GM18526 (cell line): ENCODE measurements around the gene ADAM12.

ENCODE experiments used
- POLR2A ChIP-seq: IDR thresholded peaks from 3 replicates; pipeline ENCODE4 v1.6.1; 2011; ENCODE audit not compliant: insufficient read length; ENCODE audit errors: extremely low read depth

ADAM12 gene

DNA sequence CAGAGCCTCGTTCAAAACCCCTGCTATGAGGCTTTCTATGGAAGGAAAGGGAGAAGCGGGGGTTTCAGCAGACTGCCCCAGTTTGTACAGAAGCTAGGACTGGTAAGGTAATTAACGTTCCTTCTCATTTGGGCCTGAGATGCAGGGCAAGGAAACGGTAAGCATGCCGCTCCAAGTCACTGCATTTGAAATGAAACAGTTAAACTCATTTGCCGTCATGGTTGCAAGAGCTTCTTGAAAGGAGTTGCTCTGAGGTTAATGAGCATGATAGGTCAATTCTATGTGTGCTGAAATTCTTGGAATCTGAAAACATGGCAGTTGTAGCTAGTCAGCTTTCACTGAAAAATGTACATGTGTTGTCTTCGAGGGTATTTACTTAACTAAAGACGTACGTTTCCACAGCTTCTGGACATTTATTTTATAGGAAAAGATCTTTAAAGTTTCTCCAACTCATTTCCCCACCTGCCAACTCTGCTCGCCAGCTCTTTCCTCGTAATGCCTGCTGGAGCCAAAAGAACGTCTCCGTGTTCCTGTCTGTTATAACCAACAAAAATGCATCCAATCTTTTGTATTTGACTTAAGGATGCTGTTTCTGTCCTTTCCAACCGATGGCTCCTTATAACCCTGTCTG, 73.3 kb downstream of the ADAM12 start:
- no peak for TF ChIP-seq POLR2A

DNA sequence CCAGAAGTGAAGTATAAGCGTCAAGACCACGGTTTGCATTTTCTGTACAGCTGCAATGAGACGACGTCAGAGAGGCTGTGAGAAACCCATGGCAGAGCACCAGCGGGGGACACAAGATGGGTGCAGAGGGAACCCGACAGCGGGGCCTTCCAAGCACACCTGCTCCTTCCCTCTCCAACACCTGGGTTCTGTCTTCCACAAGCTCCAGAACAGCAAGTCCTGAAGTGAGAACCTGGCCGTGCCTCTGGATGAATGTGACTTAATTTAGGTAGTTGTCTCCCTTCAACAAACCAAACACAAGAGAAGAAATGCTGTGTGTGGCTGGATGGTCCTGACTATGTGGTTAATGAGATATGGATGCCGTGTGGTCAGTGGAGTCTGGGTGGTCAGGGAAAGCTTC, 76.1 kb downstream of the ADAM12 start:
- TF ChIP-seq POLR2A = no peak

DNA sequence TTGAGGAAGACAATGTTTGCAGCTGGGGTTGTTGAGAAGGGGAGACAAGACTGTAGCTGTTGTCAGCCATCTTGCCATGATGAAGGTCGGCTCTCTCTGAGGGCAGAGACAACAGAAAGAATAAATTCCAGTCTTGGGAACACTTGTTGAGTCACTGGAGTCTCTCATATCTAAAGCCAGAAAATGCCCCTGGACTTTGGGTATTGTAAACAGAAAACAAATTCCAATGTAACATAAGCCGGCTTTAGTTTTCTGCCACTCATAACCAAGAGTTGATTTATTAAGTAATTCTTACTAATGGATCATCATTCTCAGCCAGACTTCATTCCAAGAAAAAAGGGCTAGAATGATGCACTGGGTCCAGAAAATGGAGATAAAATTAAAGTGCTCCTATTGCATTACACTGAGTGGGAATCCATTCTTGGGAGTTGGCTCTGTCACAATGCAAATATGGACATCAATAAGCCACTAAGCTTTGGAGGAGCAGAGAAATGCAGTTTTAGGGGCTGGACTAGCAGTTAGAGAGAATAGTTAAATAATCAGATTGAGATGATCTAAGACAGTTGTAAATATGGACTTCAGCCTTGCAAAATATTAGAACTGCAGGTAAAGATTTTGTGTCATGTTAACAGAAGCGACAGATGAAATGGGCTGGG, 78.9 kb downstream of the ADAM12 start:
- no peak for TF ChIP-seq POLR2A

DNA sequence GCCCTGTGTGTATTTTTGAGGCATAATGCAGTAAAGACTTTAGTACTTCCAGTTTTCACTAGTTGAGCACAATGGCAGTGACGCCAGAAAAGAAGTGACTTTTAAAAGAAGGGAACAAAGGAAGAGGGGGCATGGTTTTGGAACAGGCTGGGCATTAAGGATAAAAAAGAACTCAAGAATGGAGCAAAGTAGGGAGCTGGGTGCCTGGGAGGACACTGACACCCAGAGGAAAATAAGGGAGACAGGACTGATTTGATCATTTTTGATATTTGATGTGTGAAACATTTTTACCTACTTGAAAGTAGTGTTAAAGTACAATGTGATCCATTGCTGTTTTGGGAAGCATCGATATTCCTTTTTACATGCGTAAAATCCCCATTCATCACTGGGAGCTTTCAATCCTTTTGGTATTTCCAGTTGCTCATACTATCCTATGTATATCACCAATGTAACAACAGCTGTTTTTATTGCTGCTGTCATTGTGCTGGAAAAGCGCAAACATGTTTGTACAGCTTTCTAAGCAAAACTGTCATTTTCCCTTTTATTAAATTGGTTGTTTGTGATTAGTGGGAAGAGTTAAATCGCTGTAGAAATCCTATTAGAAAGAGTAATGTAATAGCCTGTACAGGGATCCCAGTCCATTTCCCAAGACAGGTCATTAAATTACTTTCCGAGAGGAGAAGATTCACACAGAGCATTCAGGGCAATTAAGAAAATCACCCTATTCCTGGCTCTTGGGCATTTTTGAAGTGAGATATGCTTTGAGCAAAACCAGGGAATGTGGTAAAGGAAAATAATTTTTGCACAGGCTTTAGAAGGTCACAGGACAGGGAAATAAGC, 85.2 kb downstream of the ADAM12 start:
- TF ChIP-seq POLR2A = no peak

DNA sequence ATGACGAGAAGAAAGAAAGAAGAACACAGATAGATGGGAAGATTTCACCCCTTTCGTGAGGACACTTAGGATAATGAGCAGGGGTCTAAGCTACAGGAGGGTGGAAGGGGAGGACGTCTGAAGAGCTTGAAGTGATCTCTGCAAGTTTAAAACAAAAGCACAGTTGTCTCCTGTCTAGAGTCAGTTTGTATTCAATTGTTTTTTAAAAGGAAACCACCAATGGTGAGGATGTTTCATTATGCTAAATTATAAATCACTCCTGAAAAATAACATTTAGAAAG, 85.9 kb downstream of the ADAM12 start:
- TF ChIP-seq POLR2A = no peak

DNA sequence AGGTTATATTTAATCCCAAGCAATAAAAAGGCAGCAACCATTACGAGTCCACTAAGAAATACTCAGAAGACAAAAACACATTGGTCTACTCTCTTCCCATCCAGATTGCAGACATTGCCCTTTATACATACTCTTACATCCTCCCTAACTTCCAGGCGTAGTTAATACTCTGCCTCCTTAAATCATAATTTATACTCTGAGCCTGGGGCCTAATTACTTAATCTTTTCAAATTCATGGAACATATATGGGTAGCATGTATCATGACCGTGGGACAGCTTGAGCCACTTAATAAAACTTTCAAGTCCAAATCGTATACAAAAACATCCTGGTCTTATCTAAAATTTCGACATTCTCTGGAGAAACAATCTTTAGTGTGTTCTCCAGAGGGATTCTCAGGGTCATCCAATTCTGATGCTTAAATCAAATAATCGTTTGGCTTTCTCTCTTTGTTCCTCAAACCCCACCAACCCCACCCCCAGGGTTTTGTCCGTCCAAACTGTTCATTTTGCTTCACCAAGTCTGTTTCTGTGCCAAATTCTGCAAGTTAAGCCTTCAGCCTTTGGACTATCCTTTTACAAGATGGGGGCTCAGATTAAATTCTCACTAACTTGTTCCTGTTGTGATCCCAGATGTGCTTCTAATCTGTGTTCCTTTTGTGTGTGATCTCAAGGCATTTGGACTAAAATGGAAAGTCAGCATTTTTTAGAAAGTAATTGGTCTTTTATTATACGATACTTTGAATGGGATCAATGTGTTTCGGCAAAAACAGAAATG, 86.4 kb downstream of the ADAM12 start:
- TF ChIP-seq POLR2A = no peak

DNA sequence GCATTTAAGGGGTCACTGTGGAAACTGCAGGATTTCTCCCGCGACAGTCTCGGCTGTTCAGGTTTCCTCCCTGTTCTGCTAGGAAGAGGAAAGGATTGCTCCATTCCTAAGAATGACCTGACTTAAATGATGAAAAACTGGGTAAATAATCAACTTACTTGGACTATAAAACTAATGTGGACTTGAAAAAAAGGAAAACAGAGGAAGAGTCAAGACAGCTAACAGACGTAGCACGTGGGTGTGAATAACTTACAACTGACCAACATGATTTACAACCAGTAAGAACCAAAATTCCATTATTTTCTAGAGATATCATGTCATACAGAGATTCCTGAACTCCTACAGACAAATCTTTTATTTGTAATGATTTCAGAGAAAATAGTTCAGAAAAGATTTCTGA, 93.8 kb downstream of the ADAM12 start:
- no peak for TF ChIP-seq POLR2A

DNA sequence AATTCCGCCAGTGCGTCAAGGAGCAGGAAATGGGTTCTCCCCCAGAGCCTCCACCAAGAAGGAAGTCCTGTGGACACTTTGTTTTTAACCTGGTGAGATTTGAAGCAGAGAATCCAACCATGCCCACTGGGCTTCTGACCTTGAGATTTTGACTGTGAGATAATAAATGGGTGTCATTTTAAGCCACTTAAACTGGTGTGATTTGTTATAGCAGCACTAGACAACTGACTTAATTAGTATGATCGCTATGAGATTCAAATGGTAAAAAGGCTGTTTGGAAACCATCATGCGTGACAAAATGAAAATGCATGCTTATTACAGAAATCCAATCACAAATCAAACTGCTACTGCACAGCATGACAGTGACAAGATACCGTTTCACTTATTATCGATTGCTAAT, 98.0 kb downstream of the ADAM12 start:
- TF ChIP-seq POLR2A = no peak

DNA sequence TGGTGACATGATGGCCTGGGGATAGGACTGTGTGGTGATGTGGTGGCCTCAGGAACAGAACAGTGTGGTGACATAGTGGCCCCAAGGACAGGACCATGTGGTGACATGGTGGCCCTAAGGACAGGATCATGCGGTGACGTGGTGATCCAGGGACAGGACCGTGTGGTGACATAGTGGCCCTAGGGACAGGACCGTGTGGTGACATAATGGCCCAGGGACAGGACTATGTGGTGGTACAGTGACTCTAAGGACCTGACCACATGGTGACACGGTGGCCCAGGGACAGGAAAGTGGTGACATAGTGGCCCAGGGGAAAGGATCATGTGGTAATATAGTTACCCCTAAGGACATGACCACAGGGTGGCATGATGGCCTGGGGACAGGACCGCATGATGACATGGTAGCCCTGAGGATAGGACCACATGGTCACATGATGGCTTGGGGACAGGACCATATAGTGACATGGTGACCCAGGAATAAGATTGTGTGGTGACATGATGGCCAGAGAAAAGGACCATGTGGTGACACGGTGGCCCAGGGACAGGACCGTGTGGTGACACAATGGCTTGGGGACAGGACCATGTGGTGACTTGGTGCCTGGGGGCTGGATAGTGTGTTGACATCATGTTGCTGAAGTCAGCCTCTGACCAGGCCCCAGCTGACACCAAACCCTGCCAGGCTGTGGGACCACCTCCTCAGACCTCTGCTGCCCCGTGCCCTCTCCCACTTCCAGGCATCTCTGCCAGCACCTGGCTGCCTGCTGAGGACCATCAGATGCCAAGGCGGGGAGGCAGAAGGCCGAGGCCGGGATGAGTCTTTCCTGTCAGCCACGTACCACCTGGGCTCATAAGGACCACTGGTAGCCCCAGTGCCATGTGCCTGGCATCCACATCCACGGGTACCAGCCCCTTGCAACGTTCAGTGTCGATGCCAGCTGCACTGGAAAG, 99.5 kb downstream of the ADAM12 start:
- TF ChIP-seq POLR2A = no peak

DNA sequence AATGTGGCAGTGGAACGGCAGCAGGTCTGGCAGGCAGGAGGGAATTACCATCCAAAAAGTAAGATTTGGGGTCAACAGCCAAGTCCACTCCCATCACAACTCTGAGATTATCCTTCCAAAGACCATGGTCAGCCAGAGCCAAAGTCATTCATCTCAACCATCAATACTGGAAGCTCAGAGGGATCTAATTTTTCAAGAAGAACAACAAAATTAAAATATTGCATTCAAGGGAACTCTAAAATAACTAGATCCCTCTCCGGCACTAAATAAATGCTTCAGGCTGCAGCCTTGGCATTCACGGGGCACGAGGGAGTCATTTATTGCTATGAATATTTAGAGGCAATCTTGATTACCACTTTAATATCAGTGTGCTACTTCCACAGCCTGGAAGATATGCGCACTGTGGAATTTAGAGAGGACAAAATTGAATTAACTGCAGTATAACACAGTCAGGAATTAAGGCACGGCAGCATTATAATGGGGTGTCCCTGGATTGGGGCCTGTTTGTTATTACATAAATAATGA, 102.0 kb downstream of the ADAM12 start:
- no peak for TF ChIP-seq POLR2A

DNA sequence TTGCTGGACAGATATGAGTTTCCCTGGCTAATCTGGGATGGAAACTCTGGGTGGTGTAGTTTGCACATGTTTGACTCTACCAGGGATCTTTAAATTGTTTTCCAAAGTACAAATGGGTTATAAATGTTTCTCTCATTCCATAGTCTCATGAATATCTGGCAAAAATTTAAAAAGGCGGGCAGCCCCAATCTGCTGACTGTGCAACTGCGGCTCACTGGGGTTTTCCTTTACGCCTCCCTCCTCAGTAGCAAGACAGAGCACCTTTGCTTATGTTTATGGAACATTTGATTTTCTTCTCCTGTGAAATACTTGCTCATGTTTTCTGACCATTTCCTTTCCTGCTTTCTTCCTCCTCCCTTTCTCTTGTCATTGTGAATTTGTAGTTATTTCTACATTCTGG, 105.0 kb downstream of the ADAM12 start:
- no peak for TF ChIP-seq POLR2A

DNA sequence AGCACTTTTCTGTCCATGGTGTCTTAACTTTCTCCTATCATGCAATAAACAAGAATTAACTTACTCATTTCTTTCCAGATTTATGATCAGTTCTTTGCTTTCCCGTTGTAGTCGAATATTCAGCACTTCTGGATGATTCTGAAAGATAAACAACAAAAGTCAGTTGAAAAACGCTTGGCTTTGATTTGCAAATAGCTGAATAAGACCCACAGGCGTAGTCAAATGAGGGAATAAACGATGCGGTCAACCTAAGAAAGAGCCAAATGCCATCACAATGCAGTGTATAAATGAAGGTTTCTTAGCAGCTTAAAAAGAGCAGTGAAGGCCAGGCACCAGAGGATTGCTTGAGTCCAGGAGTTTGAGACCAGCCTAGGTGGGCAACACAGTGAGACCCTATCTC, 109.4 kb downstream of the ADAM12 start:
- TF ChIP-seq POLR2A = no peak

DNA sequence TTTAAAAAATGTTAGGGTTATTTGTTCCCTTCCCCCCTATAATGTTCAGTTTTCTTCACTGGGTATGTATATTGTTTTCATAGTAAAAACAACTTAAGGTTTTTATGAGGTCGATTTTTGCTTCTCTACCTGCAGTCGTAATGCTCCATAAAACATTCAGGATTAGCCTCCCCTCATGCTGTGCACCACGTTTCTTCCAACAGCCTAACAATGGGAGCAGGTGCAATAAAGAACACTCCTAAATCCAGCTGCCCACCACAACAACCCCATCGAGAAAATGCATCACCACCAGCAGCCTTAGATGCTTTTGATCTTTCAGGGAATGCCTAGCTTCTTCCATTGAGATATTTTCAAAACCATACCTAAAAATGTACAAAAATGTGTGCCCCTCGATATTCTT, 111.1 kb downstream of the ADAM12 start:
- no peak for TF ChIP-seq POLR2A

DNA sequence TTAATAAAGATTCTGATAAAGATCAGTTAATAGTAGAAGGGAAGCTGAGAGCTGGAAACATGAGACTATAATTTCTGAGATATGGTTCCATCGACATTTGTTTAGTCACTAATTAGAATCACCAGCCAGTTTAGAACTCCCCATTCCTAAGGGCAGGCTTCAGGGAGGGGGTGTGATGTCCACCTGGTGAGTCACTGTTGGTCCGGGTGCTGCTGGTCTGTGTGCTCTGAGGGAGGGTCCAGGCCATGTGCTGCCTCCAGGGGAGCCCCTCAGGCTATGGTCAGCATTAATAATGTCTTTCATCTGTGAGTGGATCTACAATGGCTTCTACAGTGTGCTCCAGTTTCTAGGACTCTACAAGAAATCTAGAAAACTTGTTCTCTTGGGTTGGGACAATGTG, 115.8 kb downstream of the ADAM12 start:
- no peak for TF ChIP-seq POLR2A

DNA sequence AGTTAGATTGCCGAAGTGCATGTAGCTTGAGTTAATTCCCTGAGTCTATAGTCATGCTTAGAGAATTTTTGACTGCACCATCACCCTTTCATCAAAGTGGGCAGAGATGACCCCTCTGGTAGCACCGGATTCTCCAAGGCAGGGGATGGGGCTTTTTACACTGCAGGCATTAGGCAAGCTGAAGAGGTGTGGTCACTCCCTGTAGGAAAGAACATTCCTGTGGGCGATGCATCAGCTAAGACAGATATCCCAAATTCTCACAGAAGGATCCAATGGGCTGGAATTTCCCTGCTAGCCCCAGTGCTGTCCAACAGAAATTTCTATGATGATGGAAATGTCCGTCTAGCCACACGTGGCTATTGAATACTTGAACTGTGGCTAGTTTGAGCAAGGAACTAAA, 118.2 kb downstream of the ADAM12 start:
- TF ChIP-seq POLR2A = no peak
